ENCODE data around the gene CRISP1. TPM values are rescaled to one million over a fixed set of nuclear protein-coding genes. Genes with fewer than 3 reads are reported as not detected.

CRISP1 gene
- total RNA-seq, 1 donor from 2014 or later = not detected

- H3K36me3 Mint-ChIP-seq (ENCODE audit: low read depth) = peaks cover 4% of the 10 kb centered on the region
- TF ChIP-seq CTCF (conservative IDR thresholded peaks at IDR 0.05) = no peak
- peaks cover 18% of the 10 kb centered on the region for H3K9me3 Mint-ChIP-seq
- H3K4me3 Mint-ChIP-seq = no peak overlapping the region
- no peaks in the 10 kb centered on the region for H3K27me3 Mint-ChIP-seq (ENCODE audit: low read depth)
- no peak for DNase-seq (ENCODE audit: low read depth, low spot score)
- peaks cover 12% of the 10 kb centered on the region for H3K4me1 Mint-ChIP-seq
- H3K27ac Mint-ChIP-seq (ENCODE audit: unreplicated experiment) = peak overlapping the region; percentile 9
Measured at GRCh38 chr6:49892280-49892679, 25.9 kb upstream of the CRISP1 start.

GRCh38 chr6:49890988-49891387 lies 24.7 kb upstream of the CRISP1 start:
- Mint-ChIP-seq H3K27ac (ENCODE audit: unreplicated experiment) (no peak overlapping the region), H3K27me3 (ENCODE audit: low read depth) (no peaks in the 10 kb centered on the region), H3K4me1 (peaks cover 12% of the 10 kb centered on the region), H3K9me3 (peaks cover 9% of the 10 kb centered on the region), H3K4me3 (no peak overlapping the region), H3K36me3 (ENCODE audit: low read depth) (peaks cover 3% of the 10 kb centered on the region)
- no peak for TF ChIP-seq CTCF (conservative IDR thresholded peaks at IDR 0.05)
- DNase-seq (ENCODE audit: low read depth, low spot score) = no peak

- Mint-ChIP-seq H3K27ac (ENCODE audit: unreplicated experiment) (no peak overlapping the region), H3K4me3 (no peak overlapping the region), H3K36me3 (ENCODE audit: low read depth) (peaks cover 2% of the 10 kb centered on the region), H3K9me3 (peaks cover 9% of the 10 kb centered on the region), H3K4me1 (peaks cover 12% of the 10 kb centered on the region), H3K27me3 (ENCODE audit: low read depth) (no peaks in the 10 kb centered on the region)
- no peak for DNase-seq (ENCODE audit: low read depth, low spot score)
- no peak for TF ChIP-seq CTCF (conservative IDR thresholded peaks at IDR 0.05)
Measured at GRCh38 chr6:49888742-49889431, 22.6 kb upstream of the CRISP1 start.

GRCh38 chr6:49868951-49869529 lies 2.7 kb upstream of the CRISP1 start:
- no peak overlapping the region for H3K4me3 Mint-ChIP-seq
- no peaks in the 10 kb centered on the region for H3K27me3 Mint-ChIP-seq (ENCODE audit: low read depth)
- DNase-seq (ENCODE audit: low read depth, low spot score) = no peak
- TF ChIP-seq CTCF (conservative IDR thresholded peaks at IDR 0.05) = no peak
- H3K9me3 Mint-ChIP-seq = peaks cover 4% of the 10 kb centered on the region
- no peaks in the 10 kb centered on the region for H3K4me1 Mint-ChIP-seq
- H3K36me3 Mint-ChIP-seq (ENCODE audit: low read depth) = no peaks in the 10 kb centered on the region
- no peak overlapping the region for H3K27ac Mint-ChIP-seq (ENCODE audit: unreplicated experiment)

GRCh38 chr6:49856282-49856681 lies 10.1 kb downstream of the CRISP1 start:
- Mint-ChIP-seq H3K36me3 (ENCODE audit: low read depth) (no peaks in the 10 kb centered on the region), H3K27me3 (ENCODE audit: low read depth) (no peaks in the 10 kb centered on the region), H3K4me3 (no peak overlapping the region), H3K27ac (ENCODE audit: unreplicated experiment) (no peak overlapping the region), H3K9me3 (no peaks in the 10 kb centered on the region), H3K4me1 (no peaks in the 10 kb centered on the region)
- TF ChIP-seq CTCF (conservative IDR thresholded peaks at IDR 0.05) = no peak
- DNase-seq (ENCODE audit: low read depth, low spot score) = no peak

All from neural crest cell (in vitro differentiated cells).